ENCODE data around the gene TANK. TPM values are rescaled to one million over a fixed set of nuclear protein-coding genes. Genes with fewer than 3 reads are reported as not detected.

TANK gene
- total and polyA plus RNA-seq, 2 of the 13 experiments (the other 11 are each of a cell fraction or from before 2014, with no cell fraction given) = 66.9 to 96.1 TPM

- TF ChIP-seq AFF4 (CRISPR knock-in tag; IDR thresholded peaks at IDR 0.05) (peak; percentile 99), ZMYM2 (CRISPR knock-in tag; IDR thresholded peaks at IDR 0.05) (peak; percentile 73; the same call in 1 of the 2 replicates), RFX1 (IDR thresholded peaks at IDR 0.05) (no peak), ZNF441 (CRISPR knock-in tag; IDR thresholded peaks at IDR 0.05; ENCODE audit: borderline replicate concordance) (peak; percentile 76), ZFP36L1 (CRISPR knock-in tag; IDR thresholded peaks at IDR 0.05) (peak; percentile 71; the same call in 1 of the 2 replicates), KLF11 (CRISPR knock-in tag; IDR thresholded peaks at IDR 0.05) (peak; percentile 32), ZBTB25 (CRISPR knock-in tag; IDR thresholded peaks at IDR 0.05) (peak; percentile 93), NR2F2 (IDR thresholded peaks at IDR 0.05; ENCODE audit: borderline replicate concordance, low read depth) (no peak; the same call in none of the 2 replicates), HIC2 (CRISPR knock-in tag; IDR thresholded peaks at IDR 0.05; ENCODE audit: low read depth) (peak; percentile 28; the same call in 1 of the 2 replicates), ZNF451 (CRISPR knock-in tag; IDR thresholded peaks at IDR 0.05) (peak; percentile 21; the same call in 1 of the 2 replicates), LBX2 (CRISPR knock-in tag; IDR thresholded peaks at IDR 0.05; ENCODE audit: borderline replicate concordance) (0 out of 2 replicates have a peak, but pooled peaks have one; percentile 41), ZNF329 (CRISPR knock-in tag; IDR thresholded peaks at IDR 0.05; ENCODE audit: low read depth) (peak; percentile 22; the same call in 1 of the 2 replicates), ZBTB33 (CRISPR knock-in tag; IDR thresholded peaks at IDR 0.05) (peak; percentile 84), ONECUT2 (CRISPR knock-in tag; IDR thresholded peaks at IDR 0.05) (peak; percentile 83), IKZF1 (IDR thresholded peaks at IDR 0.05) (no peak), ZNF597 (CRISPR knock-in tag; IDR thresholded peaks at IDR 0.05) (no peak), FOXO4 (CRISPR knock-in tag; conservative IDR thresholded peaks at IDR 0.05) (peak; percentile 100)
Observed at GRCh38 chr2:161160226-161161073, at the start of gene TANK (continued).

Data from HepG2 (cell line).